Omental fat pad (tissue), 4 donors: ENCODE results near the gene STRN. TPM values are rescaled to one million over a fixed set of nuclear protein-coding genes. Genes with fewer than 3 reads are reported as not detected.
"Not testable (repeated sequence)": the region's sequence is repeated elsewhere in the genome, so short reads cannot be mapped to it uniquely, and the experiment has no call there.

ENCODE experiments used
- ATAC-seq: fragments of 150-250 bp; one replicate; pipeline ENCODE4 v1.9.1; 2016; ENCODE audit warnings: mild to moderate bottlenecking, moderate library complexity; ENCODE audit not compliant: low FRiP score
- DNase-seq: peaks from one replicate; pipeline ENCODE4 v3.0.0-alpha.2; 2019; ENCODE audit warnings: low spot score
- total RNA-seq, 4 donors: library from RNA; depleted of rRNA; stranded (reverse); fragments of >200 nt; gene quantifications; one replicate each; pipeline ENCODE4 v1.1.0, GENCODE V29; 2016
- TF ChIP-seq, protein P1 (sequence below), 3 donors: fragments of 450-650 bp; IDR thresholded peaks; one replicate each; pipeline ENCODE4 v1.5.1; 2016 to 2017; ENCODE audit warnings: antibody characterized with exemption in 3 of 3, mild to moderate bottlenecking in 3 of 3, moderate library complexity in 2 of 3

The STRN gene
- total RNA-seq, 4 donors from 2014 or later, result 16.7 to 26.8 (median 21.3) TPM

DNA sequence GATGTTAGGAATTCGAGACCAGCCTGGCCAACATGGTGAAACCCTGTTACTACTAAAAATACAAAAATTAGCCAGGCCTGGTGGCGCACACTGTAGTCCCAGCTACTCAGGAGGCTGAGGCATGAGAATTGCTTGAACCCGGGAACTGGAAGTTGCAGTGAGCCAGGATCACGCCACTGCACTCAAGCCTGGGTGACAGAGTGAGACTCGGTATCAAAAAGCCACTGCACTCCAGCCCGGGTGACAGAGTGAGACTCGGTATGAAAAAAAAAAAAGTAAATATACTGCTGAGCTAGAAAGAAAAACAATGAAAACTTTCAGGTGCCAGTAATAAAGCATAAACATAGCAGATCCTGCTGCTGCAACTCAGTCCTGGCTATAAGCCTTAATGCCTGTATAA is 73.5 kb downstream of the STRN start:
- DNase-seq (no peak), ATAC-seq (no peak)
- TF ChIP-seq, protein P1, sequence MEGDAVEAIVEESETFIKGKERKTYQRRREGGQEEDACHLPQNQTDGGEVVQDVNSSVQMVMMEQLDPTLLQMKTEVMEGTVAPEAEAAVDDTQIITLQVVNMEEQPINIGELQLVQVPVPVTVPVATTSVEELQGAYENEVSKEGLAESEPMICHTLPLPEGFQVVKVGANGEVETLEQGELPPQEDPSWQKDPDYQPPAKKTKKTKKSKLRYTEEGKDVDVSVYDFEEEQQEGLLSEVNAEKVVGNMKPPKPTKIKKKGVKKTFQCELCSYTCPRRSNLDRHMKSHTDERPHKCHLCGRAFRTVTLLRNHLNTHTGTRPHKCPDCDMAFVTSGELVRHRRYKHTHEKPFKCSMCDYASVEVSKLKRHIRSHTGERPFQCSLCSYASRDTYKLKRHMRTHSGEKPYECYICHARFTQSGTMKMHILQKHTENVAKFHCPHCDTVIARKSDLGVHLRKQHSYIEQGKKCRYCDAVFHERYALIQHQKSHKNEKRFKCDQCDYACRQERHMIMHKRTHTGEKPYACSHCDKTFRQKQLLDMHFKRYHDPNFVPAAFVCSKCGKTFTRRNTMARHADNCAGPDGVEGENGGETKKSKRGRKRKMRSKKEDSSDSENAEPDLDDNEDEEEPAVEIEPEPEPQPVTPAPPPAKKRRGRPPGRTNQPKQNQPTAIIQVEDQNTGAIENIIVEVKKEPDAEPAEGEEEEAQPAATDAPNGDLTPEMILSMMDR (IDR thresholded peaks at IDR 0.05), result no peak

DNA sequence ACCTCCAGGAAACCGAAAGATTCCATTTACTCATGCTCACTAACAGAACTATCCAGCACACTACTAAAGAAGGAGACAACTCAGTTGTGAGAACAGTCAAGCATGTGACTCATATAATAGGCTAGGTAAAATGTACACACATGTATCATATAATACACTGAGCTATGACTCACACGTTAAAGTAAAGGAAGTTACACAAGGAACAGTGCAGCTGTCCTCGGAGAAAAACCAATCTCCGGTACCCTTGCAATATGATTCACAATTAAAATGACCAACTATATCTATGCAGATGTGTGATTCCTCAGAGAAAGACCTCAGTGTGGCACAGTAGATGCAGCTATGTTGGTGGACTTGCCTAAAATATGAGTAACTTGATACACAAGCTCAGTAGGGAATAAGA is 76.5 kb downstream of the STRN start:
- DNase-seq (no peak), ATAC-seq (no peak)
- TF ChIP-seq, protein P1 (IDR thresholded peaks at IDR 0.05), result no peak

GRCh38 chr2:36887095-36887494 is 79.2 kb downstream of the STRN start:
- not testable (repeated sequence) for DNase-seq, ATAC-seq

DNA sequence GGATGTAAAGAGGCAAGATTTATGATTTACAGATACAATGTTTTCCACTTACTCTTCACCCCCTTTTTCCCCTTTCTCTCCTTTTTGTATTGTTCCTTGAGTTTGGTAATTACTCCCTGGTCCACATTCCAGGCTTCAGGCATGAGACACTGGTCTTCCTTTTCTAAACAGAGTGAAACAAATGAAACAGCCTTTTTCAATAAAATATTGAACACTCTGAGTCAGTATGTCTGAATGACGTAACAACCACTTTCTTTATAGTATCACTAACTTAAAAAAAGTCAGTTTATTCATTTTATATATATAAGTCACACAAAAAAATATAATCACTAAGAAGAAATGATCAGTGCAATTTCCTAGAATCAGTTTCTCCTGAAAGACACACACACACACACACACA is 79.7 kb downstream of the STRN start:
- DNase-seq (no peak), ATAC-seq (no peak)
- TF ChIP-seq, protein P1 (IDR thresholded peaks at IDR 0.05), result no peak

- TF ChIP-seq, protein P1 (IDR thresholded peaks at IDR 0.05), result no peak
- DNase-seq, result no peak
- ATAC-seq, result no peak
Observed at GRCh38 chr2:36885605-36886004, 80.7 kb downstream of the STRN start.

GRCh38 chr2:36882532-36882931 is 83.8 kb downstream of the STRN start:
- TF ChIP-seq, protein P1 (IDR thresholded peaks at IDR 0.05), result no peak
- ATAC-seq (no peak), DNase-seq (no peak)

- TF ChIP-seq, protein P1 (IDR thresholded peaks at IDR 0.05), result no peak
- DNase-seq (no peak), ATAC-seq (no peak)
Observed at GRCh38 chr2:36881816-36882215, 84.5 kb downstream of the STRN start.

GRCh38 chr2:36878429-36878828 is 87.9 kb downstream of the STRN start:
- no peak for ATAC-seq
- TF ChIP-seq, protein P1 (IDR thresholded peaks at IDR 0.05), result no peak
- DNase-seq, result no peak
